ENCODE measurements around the gene ATP2B2.

- no peak for TF ChIP-seq CTCF (IDR thresholded peaks at IDR 0.05; ENCODE audit: low read depth, low read length)
- no peak for TF ChIP-seq EZH2phosphoT487 (IDR thresholded peaks at IDR 0.05; ENCODE audit: low read depth)
Observed at GRCh38 chr3:10482631-10483363, 22.6 kb downstream of the ATP2B2 start.
